H1 (cell line): ENCODE measurements around the gene GNRHR. TPM values are rescaled to one million over a fixed set of nuclear protein-coding genes. Genes with fewer than 3 reads are reported as not detected.

Source experiments
- CTCF ChIA-PET: fragments of 300-600 bp; sonication (Branson Sonifier 250); formaldehyde crosslinking; loops from one replicate; lab custom pipeline; 2021; ENCODE audit not compliant: partially characterized antibody; lab: Charles Lee
- POLR2A ChIA-PET: fragments of 300-600 bp; sonication (Branson Sonifier 250); formaldehyde crosslinking; loops from one replicate; lab custom pipeline; 2021; ENCODE audit warnings: inconsistent platforms; ENCODE audit not compliant: partially characterized antibody; lab: Charles Lee
- DNase-seq, 2 experiments: peaks; one replicate each; pipeline versions ENCODE4 v3.0.0 to v3.0.0-alpha.2; 2010 to 2022; ENCODE audit warnings: low spot score in 2 of 2, low read depth in 1 of 2, mixed read lengths in 1 of 2
- FAIRE-seq: peaks from 2 replicates; lab custom pipeline; 2011; peaks lifted over from hg19 to GRCh38; lab: Jason Lieb, UNC
- H2AFZ ChIP-seq: 2 replicates; pipeline ENCODE4 v1.8.1; 2012; ENCODE audit warnings: low read length, inconsistent platforms
- H2AK5ac ChIP-seq: 2 replicates; pipeline ENCODE4 v1.6.1; 2013; ENCODE audit warnings: low read depth, low read length
- H2BK120ac ChIP-seq: replicated peaks from 2 replicates; pipeline ENCODE3; 2013; ENCODE audit warnings: low read depth, low read length, inconsistent platforms
- H2BK12ac ChIP-seq: 2 replicates; pipeline ENCODE4 v1.6.1; 2013; ENCODE audit warnings: low read depth, low read length
- H2BK15ac ChIP-seq: 2 replicates; pipeline ENCODE4 v1.6.1; 2013; ENCODE audit warnings: low read length
- H2BK20ac ChIP-seq: 2 replicates; pipeline ENCODE4 v1.6.1; 2013; ENCODE audit warnings: low read length
- H2BK5ac ChIP-seq: 2 replicates; pipeline ENCODE4 v1.6.1; 2013; ENCODE audit warnings: low read depth, low read length
- H3K14ac ChIP-seq: 2 replicates; pipeline ENCODE4 v1.6.1; 2013; ENCODE audit warnings: inconsistent platforms; ENCODE audit not compliant: insufficient read length
- H3K18ac ChIP-seq: 2 replicates; pipeline ENCODE4 v1.6.1; 2013; ENCODE audit warnings: low read length; ENCODE audit errors: extremely low read depth
- H3K23ac ChIP-seq: 2 replicates; pipeline ENCODE4 v1.6.1; 2013; ENCODE audit warnings: inconsistent platforms; ENCODE audit not compliant: insufficient read length
- H3K23me2 ChIP-seq: 2 replicates; pipeline ENCODE4 v1.6.1; 2013; ENCODE audit warnings: low read depth, low read length
- H3K27ac ChIP-seq: 2 replicates; pipeline ENCODE4 v1.6.1; 2011; ENCODE audit warnings: low read depth, low read length, inconsistent platforms
- H3K27me3 ChIP-seq, 4 experiments: replicated peaks in 1 of 4; 1 replicate in 1 of 4; 2 replicates in 3 of 4; pipeline versions ENCODE4 v1.6.1 to v1.8.1; 2011 to 2013; ENCODE audit warnings: low read length in 3 of 4, mild to moderate bottlenecking in 3 of 4, inconsistent platforms in 2 of 4, mixed read lengths in 2 of 4, moderate library complexity in 1 of 4; ENCODE audit not compliant: control insufficient read depth in 3 of 4, insufficient read depth in 3 of 4; ENCODE audit errors: extremely low read depth in 1 of 4
- H3K36me3 ChIP-seq, 4 experiments: 2 replicates each; pipeline versions ENCODE4 v1.6.1 to v1.8.1; 2011 to 2013; ENCODE audit warnings: mild to moderate bottlenecking in 4 of 4, low read length in 3 of 4, moderate library complexity in 2 of 4, control low read depth in 1 of 4, inconsistent platforms in 1 of 4; ENCODE audit not compliant: insufficient read depth in 4 of 4, control insufficient read depth in 2 of 4
- H3K4ac ChIP-seq: replicated peaks from 2 replicates; pipeline ENCODE3; 2013; ENCODE audit warnings: low read length, low read depth, mixed read lengths, inconsistent platforms; ENCODE audit not compliant: insufficient read length
- H3K4me1 ChIP-seq, 4 experiments: replicated peaks in 1 of 4; 1 replicate in 1 of 4; 2 replicates in 3 of 4; pipeline versions ENCODE4 v1.6.1 to v1.8.1; 2011 to 2013; ENCODE audit warnings: low read length in 3 of 4, inconsistent platforms in 2 of 4, mixed read lengths in 1 of 4; ENCODE audit not compliant: insufficient read depth in 4 of 4, control insufficient read depth in 3 of 4
- H3K4me2 ChIP-seq, 2 experiments: 2 replicates each; pipeline versions ENCODE4 v1.6.1 to v1.8.1; 2011 to 2013; ENCODE audit warnings: low read depth in 2 of 2, low read length in 2 of 2, control low read depth in 1 of 2, inconsistent platforms in 1 of 2, mild to moderate bottlenecking in 1 of 2; ENCODE audit not compliant: insufficient read depth in 1 of 2
- H3K4me3 ChIP-seq, 4 experiments: fragments of 200-600, 300-600 bp in 1 of 4; sonication (generic), shearing (Covaris generic), sonication (Bioruptor Twin) in 1 of 4; 2 replicates each; pipeline versions ENCODE4 v1.5.1 to v1.8.1; 2011 to 2016; ENCODE audit warnings: low read length in 4 of 4, low read depth in 3 of 4, control low read depth in 2 of 4, inconsistent platforms in 2 of 4, mild to moderate bottlenecking in 2 of 4, mixed read lengths in 1 of 4, moderate library complexity in 1 of 4; ENCODE audit not compliant: insufficient read depth in 2 of 4; ENCODE audit errors: extremely low read depth in 1 of 4
- H3K56ac ChIP-seq: replicated peaks from 2 replicates; pipeline ENCODE3; 2013; ENCODE audit warnings: low read depth, mild to moderate bottlenecking, mixed read lengths, low read length, inconsistent platforms; ENCODE audit not compliant: insufficient read length
- H3K79me1 ChIP-seq: 2 replicates; pipeline ENCODE4 v1.6.1; 2013; ENCODE audit warnings: low read depth, low read length, control low read depth
- H3K79me2 ChIP-seq, 2 experiments: 2 replicates each; pipeline versions ENCODE4 v1.6.1 to v1.8.1; 2012 to 2013; ENCODE audit warnings: low read length in 2 of 2, mild to moderate bottlenecking in 2 of 2, inconsistent platforms in 1 of 2; ENCODE audit not compliant: insufficient read depth in 2 of 2, control insufficient read depth in 1 of 2
- H3K9ac ChIP-seq, 4 experiments: replicated peaks in 1 of 4; 1 replicate in 1 of 4; 2 replicates in 3 of 4; pipeline versions ENCODE4 v1.6.1 to v1.8.1; 2011 to 2013; ENCODE audit warnings: low read depth in 3 of 4, low read length in 3 of 4, control low read depth in 2 of 4, mild to moderate bottlenecking in 2 of 4, moderate library complexity in 2 of 4, inconsistent platforms in 1 of 4; ENCODE audit errors: extremely low read depth in 1 of 4
- H3K9me3 ChIP-seq, 2 experiments: 2 replicates each; pipeline versions ENCODE4 v1.6.1 to v1.8.1; 2012 to 2013; ENCODE audit warnings: mild to moderate bottlenecking in 2 of 2, moderate library complexity in 2 of 2, control low read depth in 1 of 2, inconsistent platforms in 1 of 2, low read depth in 1 of 2, low read length in 1 of 2, mixed read lengths in 1 of 2; ENCODE audit not compliant: insufficient read depth in 2 of 2
- H4K20me1 ChIP-seq, 2 experiments: replicated peaks in 1 of 2; 2 replicates each; pipeline versions ENCODE3 to v1.8.1; 2011 to 2013; ENCODE audit warnings: inconsistent platforms in 2 of 2, low read length in 2 of 2, mild to moderate bottlenecking in 1 of 2; ENCODE audit not compliant: insufficient read depth in 2 of 2, control insufficient read depth in 1 of 2
- H4K5ac ChIP-seq: 2 replicates; pipeline ENCODE4 v1.6.1; 2013; ENCODE audit warnings: low read length, low read depth, mixed read lengths, inconsistent platforms; ENCODE audit not compliant: insufficient read length
- H4K8ac ChIP-seq: 2 replicates; pipeline ENCODE4 v1.8.0; 2013; ENCODE audit warnings: mild to moderate bottlenecking, moderate library complexity, low read length, inconsistent platforms; ENCODE audit not compliant: insufficient read depth; ENCODE audit errors: extremely low read depth
- H4K91ac ChIP-seq: replicated peaks from 2 replicates; pipeline ENCODE3; 2013; ENCODE audit warnings: low read length, mixed read lengths, inconsistent platforms; ENCODE audit not compliant: insufficient read length
- BACH1 ChIP-seq: IDR thresholded peaks from 2 replicates; pipeline ENCODE4 v1.6.1; 2012; ENCODE audit warnings: low read length, improper control_type of control experiment
- CBX8 ChIP-seq: fragments of 300-800, 300-1000 bp; sonication (generic); IDR thresholded peaks from 2 replicates; pipeline ENCODE4 v1.7.1; 2016; ENCODE audit warnings: low read depth, low read length, borderline replicate concordance
- CHD1 ChIP-seq: IDR thresholded peaks from 2 replicates; pipeline ENCODE4 v1.6.1; 2012; ENCODE audit warnings: low read depth, low read length, improper control_type of control experiment
- GTF2F1 ChIP-seq: IDR thresholded peaks from 2 replicates; pipeline ENCODE4 v1.6.1; 2012; ENCODE audit warnings: low read depth, low read length, improper control_type of control experiment, borderline replicate concordance
- KDM1A ChIP-seq: fragments of 200-600, 300-600 bp; sonication (generic); IDR thresholded peaks from 2 replicates; pipeline ENCODE4 v1.7.1; 2016; ENCODE audit warnings: mild to moderate bottlenecking, low read length, borderline replicate concordance
- POLR2A ChIP-seq, 2 experiments: IDR thresholded peaks; 1 replicate in 1 of 2; 2 replicates in 1 of 2; pipeline ENCODE4 v1.6.1; 2011; ENCODE audit warnings: low read depth in 2 of 2, low read length in 2 of 2, mild to moderate bottlenecking in 2 of 2; ENCODE audit errors: control extremely low read depth in 1 of 2
- SP4 ChIP-seq: IDR thresholded peaks from 2 replicates; pipeline ENCODE4 v1.6.1; 2012; ENCODE audit warnings: low read length, inconsistent platforms
- TBP ChIP-seq: IDR thresholded peaks from 2 replicates; pipeline ENCODE4 v1.6.1; 2011; ENCODE audit warnings: low read depth, low read length, improper control_type of control experiment
- USF2 ChIP-seq: IDR thresholded peaks from 2 replicates; pipeline ENCODE4 v1.6.1; 2011; ENCODE audit warnings: low read length, improper control_type of control experiment
- YY1 ChIP-seq: IDR thresholded peaks from 2 replicates; pipeline ENCODE4 v1.6.1; 2011; ENCODE audit warnings: low read depth, mild to moderate bottlenecking, low read length
- WGBS, 2 experiments: shearing (Covaris generic) in 1 of 2; methylation state at CpG; one replicate each; pipeline versions ENCODE4 v1.1.6 to v1.1.7; 2013 to 2015; ENCODE audit warnings: low lambda C conversion rate in 2 of 2, mixed read lengths in 2 of 2, inconsistent platforms in 1 of 2, low coverage in 1 of 2, missing lambda C conversion rate in 1 of 2; ENCODE audit not compliant: insufficient replicate concordance in 2 of 2, insufficient coverage in 1 of 2, insufficient read length in 1 of 2; ENCODE audit errors: extremely low coverage in 1 of 2, missing lambda C conversion rate in 1 of 2; 5-methylcytosine and 5-hydroxymethylcytosine counted together
- polyA plus RNA-seq, 7 experiments: library from polyadenylated mRNA; depleted of rRNA in 3 of 7; stranded (reverse) in 5 of 7; unstranded in 2 of 7; fragments of >200 nt in 5 of 7; fragments of 200-250 nt in 2 of 7; gene quantifications; 1 replicate in 5 of 7; 2 replicates in 1 of 7; 4 replicates in 1 of 7; pipeline versions ENCODE4 v1.2.1 to v1.2.3, GENCODE V29; 2011 to 2013; ENCODE audit warnings: missing spikeins in 2 of 7, mixed read lengths in 2 of 7
- total RNA-seq: library from RNA; stranded (reverse); fragmentation: NEBNext Ultra II Directional; extraction: Animal tissue kit (Norgen Biotek cat#: 25700); gene quantifications from 2 replicates; pipeline ENCODE4 v1.2.1, GENCODE V29; 2021

The GNRHR gene
- total and polyA plus RNA-seq, 2 of the 8 experiments (the other 6 are each of a cell fraction or from before 2014, with no cell fraction given): not detected

- Histone ChIP-seq H3K27me3 (no peaks in the 10 kb centered on the region), H2BK120ac (no peak overlapping the region), H3K79me2 (peaks cover 8 to 53% of the 10 kb centered on the region in 2 experiments), H2BK5ac (no peak overlapping the region), H2BK20ac (no peak overlapping the region), H3K4me1 (no peaks in the 10 kb centered on the region; a peak in 2 of 7 replicates), H2BK15ac (no peak overlapping the region), H3K9me3 (no peaks in the 10 kb centered on the region), H3K14ac (no peak overlapping the region), H3K4me3 (peak overlapping the region; percentile 86 to 99 (median 90); a peak in 7 of 8 replicates), H3K36me3 (peaks cover 0 to 2% (median 0%) of the 10 kb centered on the region in 4 experiments; a peak in 2 of 8 replicates), H3K23ac (no peak overlapping the region), H3K18ac (no peak overlapping the region), H2AK5ac (no peak overlapping the region), H3K56ac (no peak overlapping the region), H3K4me2 (peak overlapping the region; percentile 68 to 70), H2BK12ac (no peak overlapping the region), H2AFZ (no peak overlapping the region), H3K23me2 (peaks cover 1% of the 10 kb centered on the region; the same call in 1 of the 2 replicates), H3K79me1 (peaks cover 4% of the 10 kb centered on the region; the same call in 1 of the 2 replicates), H3K4ac (no peak overlapping the region), H4K20me1 (peaks cover 1 to 2% of the 10 kb centered on the region in 2 experiments), H4K8ac (no peak overlapping the region), H4K5ac (no peak overlapping the region), H3K9ac (0 out of 7 replicates have a peak overlapping the region, but pooled peaks of 1 of the 4 experiments have one; percentile 83), H4K91ac (no peak overlapping the region), H3K27ac (no peak overlapping the region)
- no peak for TF ChIP-seq YY1
- TF ChIP-seq TBP: no peak
- TF ChIP-seq KDM1A: no peak
- TF ChIP-seq CBX8: no peak
- TF ChIP-seq POLR2A (IDR thresholded peaks at IDR 0.05; ENCODE audit: control extremely low read depth in 1 of 2, low read depth in 2 of 2, low read length in 2 of 2): no peak
- no peak for TF ChIP-seq CHD1
- no peak for TF ChIP-seq BACH1
- no peak for TF ChIP-seq SP4
- no peak for TF ChIP-seq USF2
- no peak for TF ChIP-seq GTF2F1
- CTCF ChIA-PET: interaction anchor here (0.7 to 1.3 kb wide), 4 partner anchors 19 to 84 kb away, joined by 3 to 4 read pairs (median 3); no protein-coding TSS in a partner anchor
- POLR2A ChIA-PET: no interaction called here
- 88% methylated on average over 18 of the region's 18 CpGs; no CpG with 5 or more reads in 1 of the 2 experiments for WGBS, 2 experiments
- FAIRE-seq: no peak
- no peak for DNase-seq
These were observed 54.6 kb downstream of the GNRHR start for GRCh38 chr4:67699603-67700002.
